ENCODE results near the gene KCNK7.

KCNK7 gene

DNA sequence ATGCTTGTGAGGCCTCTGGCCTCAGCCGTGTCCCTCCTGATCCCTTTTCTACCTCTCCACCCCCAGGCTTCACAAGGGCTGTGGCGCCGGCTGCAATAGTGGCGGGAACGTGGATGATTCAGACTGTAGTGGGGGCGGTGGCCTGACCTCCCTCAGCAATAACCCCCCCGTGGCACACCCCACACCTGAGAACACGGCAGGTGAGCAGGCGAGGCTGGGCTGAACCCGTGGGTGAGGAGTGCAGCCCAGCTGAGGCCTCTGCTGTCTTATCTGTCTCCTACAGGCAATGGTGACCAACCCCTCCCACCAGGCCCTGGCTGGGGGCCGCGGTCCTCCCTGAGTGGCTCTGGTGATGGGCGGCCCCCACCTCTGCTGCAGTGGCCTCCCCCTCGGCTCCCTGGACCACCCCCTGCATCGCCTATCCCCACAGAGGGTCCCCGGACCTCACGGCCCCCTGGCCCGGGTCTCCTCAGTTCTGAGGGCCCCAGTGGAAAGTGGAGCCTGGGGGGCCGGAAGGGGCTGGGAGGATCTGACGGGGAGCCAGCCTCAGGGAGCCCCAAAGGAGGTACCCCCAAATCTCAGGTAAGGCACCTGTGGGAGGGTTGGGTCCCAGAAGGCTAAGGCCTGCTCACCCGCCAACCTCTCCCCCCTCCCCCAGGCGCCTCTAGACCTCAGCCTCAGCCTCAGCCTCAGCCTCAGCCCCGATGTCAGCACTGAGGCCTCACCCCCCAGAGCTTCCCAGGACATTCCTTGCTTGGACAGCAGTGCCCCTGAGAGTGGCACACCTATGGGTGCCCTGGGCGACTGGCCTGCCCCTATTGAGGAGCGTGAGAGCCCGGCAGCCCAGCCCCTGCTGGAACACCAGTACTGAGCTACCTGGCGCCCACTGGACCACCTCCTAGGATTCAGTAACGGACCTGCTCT, 40.8 kb upstream of the KCNK7 start:
- TF ChIP-seq JUND (IDR thresholded peaks at IDR 0.05; ENCODE audit: low read depth), result no peak
- in situ Hi-C loops (cut with HindIII; ENCODE audit: low pct_unique_long_range_greater_than_20kb, low sequenced_read_pairs), result no loop called here
- no peak for DNase-seq (ENCODE audit: low read depth in 1 of 2, low spot score in 1 of 2)

DNA sequence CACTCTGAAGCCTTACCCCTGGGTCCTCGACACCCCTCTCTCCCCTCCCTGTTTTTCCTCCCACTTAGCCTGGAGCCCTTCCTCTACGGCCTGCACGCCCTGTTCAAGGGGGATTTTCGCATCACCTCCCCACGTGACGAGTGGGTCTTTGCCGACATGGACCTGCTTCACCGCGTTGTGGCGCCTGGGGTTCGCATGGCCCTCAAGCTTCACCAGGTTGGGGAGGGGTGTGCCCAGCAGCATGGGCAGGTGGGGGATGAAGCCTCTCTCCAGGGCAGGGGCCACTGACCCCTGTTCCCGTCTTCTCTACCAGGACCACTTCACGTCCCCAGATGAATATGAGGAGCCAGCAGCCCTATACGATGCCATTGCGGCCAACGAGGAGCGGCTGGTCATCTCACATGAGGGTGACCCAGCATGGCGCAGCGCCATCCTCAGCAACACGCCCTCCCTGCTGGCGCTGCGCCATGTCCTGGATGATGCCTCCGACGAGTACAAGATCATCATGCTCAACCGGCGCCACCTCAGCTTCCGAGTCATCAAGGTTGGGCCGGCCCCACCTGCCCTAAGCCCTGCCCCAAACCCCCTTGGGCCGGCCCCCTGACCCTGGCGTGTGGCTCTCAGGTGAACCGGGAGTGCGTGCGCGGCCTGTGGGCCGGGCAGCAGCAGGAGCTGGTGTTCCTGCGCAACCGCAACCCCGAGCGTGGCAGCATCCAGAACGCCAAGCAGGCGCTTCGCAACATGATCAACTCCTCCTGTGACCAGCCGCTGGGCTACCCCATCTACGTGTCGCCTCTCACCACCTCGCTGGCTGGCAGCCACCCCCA, 39.5 kb upstream of the KCNK7 start:
- TF ChIP-seq JUND (IDR thresholded peaks at IDR 0.05; ENCODE audit: low read depth), result no peak
- DNase-seq (ENCODE audit: low read depth in 1 of 2, low spot score in 1 of 2), result no peak
- in situ Hi-C loops (cut with HindIII; ENCODE audit: low pct_unique_long_range_greater_than_20kb, low sequenced_read_pairs), result no loop called here

DNA sequence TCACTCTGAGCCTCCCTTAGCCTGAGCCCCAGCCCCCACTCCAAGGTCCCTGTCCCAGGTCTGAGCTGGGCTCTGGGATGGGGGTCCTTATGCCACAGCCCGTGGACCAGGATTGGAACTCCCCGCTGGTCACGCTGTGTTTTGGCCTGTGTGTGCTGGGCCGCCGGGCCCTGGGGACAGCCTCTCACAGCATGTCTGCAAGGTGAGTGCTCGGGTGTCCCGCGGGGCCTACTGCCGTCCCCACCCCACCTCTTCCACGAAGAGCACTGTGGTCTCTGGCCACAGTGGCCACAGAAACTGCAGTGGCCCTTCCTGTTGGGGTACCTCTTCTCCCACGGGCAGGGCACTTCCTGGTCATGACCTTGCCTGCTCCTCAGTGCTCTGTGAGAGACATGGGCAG, 38.8 kb upstream of the KCNK7 start:
- in situ Hi-C loops (cut with HindIII; ENCODE audit: low pct_unique_long_range_greater_than_20kb, low sequenced_read_pairs), result no loop called here
- no peak for TF ChIP-seq JUND (IDR thresholded peaks at IDR 0.05; ENCODE audit: low read depth)
- DNase-seq (ENCODE audit: low read depth in 1 of 2, low spot score in 1 of 2), result no peak

DNA sequence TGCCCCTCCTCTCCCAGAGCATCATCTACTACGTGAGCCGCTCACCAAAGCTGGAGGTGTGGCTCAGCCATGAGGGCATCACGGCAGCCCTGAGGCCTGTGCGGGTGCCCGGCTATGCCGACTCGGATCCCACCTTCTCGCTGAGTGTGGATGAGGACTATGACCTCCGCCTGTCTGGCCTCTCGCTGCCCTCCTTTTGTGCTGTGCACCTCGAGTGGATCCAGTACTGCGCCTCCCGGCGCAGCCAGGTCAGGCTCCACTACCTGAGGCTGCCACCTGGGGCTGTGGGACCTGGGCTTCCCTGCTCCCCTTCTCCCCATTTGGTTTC, 38.5 kb upstream of the KCNK7 start:
- DNase-seq (ENCODE audit: low read depth in 1 of 2, low spot score in 1 of 2), result no peak
- in situ Hi-C loops (cut with HindIII; ENCODE audit: low pct_unique_long_range_greater_than_20kb, low sequenced_read_pairs), result no loop called here
- no peak for TF ChIP-seq JUND (IDR thresholded peaks at IDR 0.05; ENCODE audit: low read depth)

DNA sequence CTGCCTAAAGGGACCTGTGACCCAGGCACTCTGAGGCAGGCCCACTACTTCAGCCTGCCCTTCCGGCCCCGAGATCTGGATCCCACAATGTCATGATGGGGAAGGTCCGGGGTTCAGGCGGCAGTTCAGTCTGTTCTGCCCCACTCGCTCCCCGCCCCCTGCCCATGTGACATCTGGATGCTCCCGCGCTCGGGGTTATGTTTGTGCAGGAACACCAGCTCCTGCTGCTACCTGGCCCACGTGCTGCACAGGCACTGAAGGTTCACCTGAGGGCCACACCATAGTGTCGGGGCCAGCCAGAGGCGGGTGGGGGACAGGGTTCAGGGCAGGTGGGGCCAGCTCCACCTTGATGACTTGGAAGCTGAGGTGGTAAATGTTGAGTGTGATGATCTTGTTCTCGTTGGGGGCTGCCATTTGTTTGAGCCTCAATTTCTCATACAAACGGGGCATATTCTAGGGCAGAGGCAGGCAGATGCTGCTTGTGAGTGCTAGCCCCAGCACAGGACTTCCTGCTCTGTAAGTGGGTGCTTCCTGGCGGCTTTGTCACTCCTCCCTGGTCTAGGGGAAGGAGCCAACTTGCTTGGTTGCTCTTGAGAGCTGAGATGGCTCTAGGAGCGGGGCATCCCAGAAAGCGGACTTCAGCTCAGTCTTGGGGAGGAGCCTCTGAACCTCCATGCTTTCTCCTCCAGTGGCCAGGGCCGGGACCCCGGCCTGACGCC, 37.9 kb upstream of the KCNK7 start:
- DNase-seq (ENCODE audit: low read depth in 1 of 2, low spot score in 1 of 2), result no peak
- no peak for TF ChIP-seq JUND (IDR thresholded peaks at IDR 0.05; ENCODE audit: low read depth)
- in situ Hi-C loops (cut with HindIII; ENCODE audit: low pct_unique_long_range_greater_than_20kb, low sequenced_read_pairs), result no loop called here

DNA sequence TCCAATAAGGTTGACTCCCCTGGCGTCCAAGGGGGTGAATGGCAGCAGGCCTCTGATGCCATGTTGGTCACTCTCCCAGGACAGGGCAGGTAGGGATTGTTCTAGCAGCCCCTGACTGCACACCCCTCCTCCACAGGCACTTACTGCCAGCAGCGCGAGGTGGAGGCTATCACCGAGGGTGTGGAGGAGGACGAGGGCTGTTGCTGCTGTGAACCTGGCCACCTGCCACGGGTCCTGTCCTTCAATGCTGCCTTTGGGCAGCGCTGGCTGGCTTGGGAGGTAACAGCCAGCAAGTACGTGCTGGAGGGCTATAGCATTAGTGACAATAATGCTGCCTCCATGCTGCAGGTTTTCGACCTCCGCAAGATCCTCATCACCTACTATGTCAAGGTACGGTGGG, 34.6 kb upstream of the KCNK7 start:
- no peak for TF ChIP-seq JUND (IDR thresholded peaks at IDR 0.05; ENCODE audit: low read depth)
- DNase-seq (ENCODE audit: low read depth in 1 of 2, low spot score in 1 of 2), result no peak
- in situ Hi-C loops (cut with HindIII; ENCODE audit: low pct_unique_long_range_greater_than_20kb, low sequenced_read_pairs), result no loop called here

DNA sequence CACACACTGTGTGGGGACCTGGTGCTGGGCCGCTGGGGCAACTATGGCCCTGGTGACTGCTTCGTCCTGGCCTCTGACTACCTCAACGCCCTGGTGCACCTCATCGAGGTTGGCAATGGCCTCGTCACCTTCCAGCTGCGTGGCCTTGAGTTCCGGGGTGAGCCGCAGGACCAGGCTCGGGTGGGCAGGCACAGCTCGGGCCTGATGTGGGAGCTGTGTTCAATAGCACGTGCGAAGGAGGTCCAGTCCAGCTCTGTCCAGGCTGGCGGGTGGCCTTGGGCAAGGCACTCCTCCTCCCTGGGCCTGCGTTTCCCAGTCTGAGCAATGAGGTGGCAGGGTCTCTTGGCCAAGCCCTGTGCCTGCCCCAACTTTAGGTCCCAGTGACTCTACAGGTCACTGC, 34.0 kb upstream of the KCNK7 start:
- in situ Hi-C loops (cut with HindIII; ENCODE audit: low pct_unique_long_range_greater_than_20kb, low sequenced_read_pairs), result no loop called here
- no peak for TF ChIP-seq JUND (IDR thresholded peaks at IDR 0.05; ENCODE audit: low read depth)

DNA sequence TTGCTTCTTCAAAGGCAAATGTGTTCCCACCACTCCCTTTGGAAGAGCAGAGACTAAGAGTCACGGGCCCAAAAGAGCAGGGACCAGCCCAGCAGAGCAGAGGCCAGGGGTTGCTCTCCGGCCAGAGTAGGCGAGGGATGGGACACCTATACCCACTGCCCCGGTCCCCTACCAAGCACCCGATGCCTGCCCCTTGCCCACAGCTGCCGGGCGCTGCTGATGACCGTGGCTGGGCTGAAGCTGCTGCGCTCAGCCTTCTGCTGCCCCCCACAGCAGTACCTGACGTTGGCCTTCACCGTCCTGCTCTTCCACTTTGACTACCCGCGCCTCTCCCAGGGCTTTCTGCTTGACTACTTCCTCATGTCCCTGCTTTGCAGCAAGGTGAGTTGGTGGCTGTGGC, 31.6 kb upstream of the KCNK7 start:
- in situ Hi-C loops (cut with HindIII; ENCODE audit: low pct_unique_long_range_greater_than_20kb, low sequenced_read_pairs), result no loop called here
- DNase-seq (ENCODE audit: low read depth in 1 of 2, low spot score in 1 of 2), result no peak
- no peak for TF ChIP-seq JUND (IDR thresholded peaks at IDR 0.05; ENCODE audit: low read depth)

More for the DNA sequence above, 34.0 kb upstream of the KCNK7 start:
- DNase-seq (ENCODE audit: low read depth in 1 of 2, low spot score in 1 of 2), result no peak

DNA sequence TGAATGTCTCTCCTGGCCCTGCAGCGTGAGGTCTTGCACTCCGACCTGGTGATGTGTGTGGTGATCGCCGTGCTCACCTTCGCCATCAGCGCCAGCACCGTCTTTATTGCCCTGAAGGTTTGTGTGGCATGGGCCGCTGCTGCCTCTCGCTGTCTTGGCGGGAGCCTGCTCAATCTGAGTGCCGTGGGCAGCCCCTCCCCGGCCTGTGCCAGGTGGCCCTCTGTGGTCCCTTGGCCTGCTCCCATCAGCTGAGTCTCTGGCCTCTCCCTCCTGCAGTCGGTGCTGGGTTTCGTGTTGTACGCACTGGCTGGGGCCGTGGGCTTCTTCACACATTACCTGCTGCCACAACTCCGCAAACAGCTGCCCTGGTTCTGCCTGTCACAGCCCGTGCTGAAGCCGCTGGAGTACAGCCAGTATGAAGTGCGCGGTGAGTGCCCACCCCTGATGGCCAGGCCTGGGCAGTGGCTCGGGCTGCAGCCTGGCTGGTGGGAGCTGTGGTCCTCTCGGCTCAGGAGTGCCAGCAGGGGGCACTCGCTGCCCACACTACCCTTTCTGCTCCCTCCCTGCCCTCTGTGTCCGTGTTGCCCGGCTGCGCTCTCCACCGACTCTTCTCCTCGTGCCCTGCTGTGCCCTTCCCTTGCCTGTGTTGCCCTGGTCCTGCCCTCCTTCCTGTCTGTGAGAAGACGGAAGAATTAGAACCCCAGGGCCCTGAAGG, 30.2 kb upstream of the KCNK7 start:
- DNase-seq (ENCODE audit: low read depth in 1 of 2, low spot score in 1 of 2), result peak; percentile 47 to 57
- no peak for TF ChIP-seq JUND (IDR thresholded peaks at IDR 0.05; ENCODE audit: low read depth)

DNA sequence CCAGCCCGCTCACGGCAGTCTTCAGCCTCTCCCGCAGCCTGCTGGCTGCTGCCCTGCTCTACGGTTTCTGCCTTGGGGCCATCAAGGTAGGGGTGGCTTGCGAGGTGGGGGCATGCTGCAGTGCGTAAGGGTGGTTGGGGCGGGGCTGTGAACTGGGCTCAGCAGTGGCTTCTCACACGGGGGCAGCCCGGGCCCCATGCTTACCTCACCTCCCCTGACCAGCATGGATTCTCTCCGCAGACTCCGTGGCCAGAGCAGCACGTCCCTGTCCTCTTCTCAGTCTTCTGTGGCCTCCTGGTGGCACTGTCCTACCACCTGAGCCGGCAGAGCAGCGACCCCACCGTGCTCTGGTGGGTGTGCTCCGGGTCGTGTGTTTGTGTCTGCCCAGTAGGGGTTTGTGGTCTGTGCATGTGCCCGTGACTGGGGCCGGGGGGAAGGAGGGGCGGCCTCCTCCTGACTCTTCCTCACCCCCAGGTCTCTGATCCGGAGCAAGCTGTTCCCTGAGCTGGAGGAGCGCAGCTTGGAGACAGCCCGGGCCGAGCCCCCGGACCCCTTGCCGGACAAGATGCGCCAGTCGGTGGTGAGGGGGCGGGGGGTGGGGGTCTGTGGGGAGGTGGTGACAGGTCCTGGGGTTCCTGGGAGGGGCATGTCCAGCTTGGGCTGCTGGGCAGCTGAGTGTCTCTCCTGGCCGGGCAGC, 29.5 kb upstream of the KCNK7 start:
- in situ Hi-C loops (cut with HindIII; ENCODE audit: low pct_unique_long_range_greater_than_20kb, low sequenced_read_pairs), result no loop called here
- no peak for DNase-seq (ENCODE audit: low read depth in 1 of 2, low spot score in 1 of 2)
- no peak for TF ChIP-seq JUND (IDR thresholded peaks at IDR 0.05; ENCODE audit: low read depth)

More for the DNA sequence above, 30.2 kb upstream of the KCNK7 start:
- in situ Hi-C loops (cut with HindIII; ENCODE audit: low pct_unique_long_range_greater_than_20kb, low sequenced_read_pairs), result no loop called here

DNA sequence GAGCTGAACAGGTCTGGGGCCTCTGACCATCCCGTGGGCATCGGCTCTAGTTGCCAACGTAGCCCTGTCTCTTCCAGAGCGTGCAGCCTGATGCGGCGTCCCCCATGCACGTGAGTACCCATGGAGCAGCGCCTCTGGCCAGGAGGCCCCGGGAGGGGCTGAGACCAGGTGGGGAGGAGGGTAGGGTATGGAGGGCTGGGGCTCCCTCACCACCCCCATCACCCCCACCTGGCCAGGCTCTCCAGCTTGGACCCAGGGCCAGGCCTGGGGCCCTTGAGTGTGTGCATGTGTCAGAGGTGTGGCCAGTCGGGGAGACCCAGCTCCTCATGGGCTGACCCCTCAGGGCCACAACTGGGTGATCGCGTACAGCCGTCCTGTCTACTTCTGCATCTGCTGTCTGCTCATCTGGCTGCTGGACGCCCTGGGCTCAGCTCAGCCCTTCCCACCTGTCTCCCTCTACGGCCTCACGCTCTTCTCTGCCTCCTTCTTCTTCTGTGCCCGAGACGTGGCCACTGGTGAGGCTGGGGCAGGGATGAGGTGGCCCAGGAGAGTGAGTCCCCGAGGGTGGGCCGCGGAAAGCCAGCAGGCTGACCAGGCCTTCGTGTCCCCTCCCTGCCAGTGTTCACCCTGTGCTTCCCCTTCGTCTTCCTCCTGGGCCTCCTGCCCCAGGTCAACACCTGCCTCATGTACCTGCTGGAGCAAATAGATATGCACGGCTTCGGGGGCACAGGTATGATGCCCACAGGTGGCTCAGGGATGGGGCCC, 28.4 kb upstream of the KCNK7 start:
- in situ Hi-C loops (cut with HindIII; ENCODE audit: low pct_unique_long_range_greater_than_20kb, low sequenced_read_pairs), result no loop called here
- TF ChIP-seq JUND (IDR thresholded peaks at IDR 0.05; ENCODE audit: low read depth), result no peak
- DNase-seq (ENCODE audit: low read depth in 1 of 2, low spot score in 1 of 2), result no peak
